ENCODE measurements around the gene GLDC.

DNA sequence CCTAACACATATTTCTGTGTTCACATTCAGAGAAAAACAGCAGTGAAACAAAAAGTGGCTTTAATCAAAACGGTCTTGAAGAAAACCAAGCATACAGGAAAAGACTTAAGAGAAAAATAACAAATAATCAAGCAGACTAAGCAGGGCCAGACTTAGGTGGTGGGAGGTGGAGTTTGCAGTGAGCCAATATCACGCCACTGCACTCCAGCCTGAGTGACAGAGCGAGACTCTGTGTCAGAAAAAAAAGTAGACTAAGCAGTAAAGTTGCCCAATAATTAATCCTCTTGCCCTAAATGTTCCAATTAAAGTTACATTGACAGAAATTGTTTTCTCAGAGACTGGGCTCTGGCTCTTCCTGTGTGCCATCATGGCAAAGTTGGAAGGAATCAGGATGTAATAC lies 26.6 kb upstream of the GLDC start:
- TF ChIP-seq, protein P1, sequence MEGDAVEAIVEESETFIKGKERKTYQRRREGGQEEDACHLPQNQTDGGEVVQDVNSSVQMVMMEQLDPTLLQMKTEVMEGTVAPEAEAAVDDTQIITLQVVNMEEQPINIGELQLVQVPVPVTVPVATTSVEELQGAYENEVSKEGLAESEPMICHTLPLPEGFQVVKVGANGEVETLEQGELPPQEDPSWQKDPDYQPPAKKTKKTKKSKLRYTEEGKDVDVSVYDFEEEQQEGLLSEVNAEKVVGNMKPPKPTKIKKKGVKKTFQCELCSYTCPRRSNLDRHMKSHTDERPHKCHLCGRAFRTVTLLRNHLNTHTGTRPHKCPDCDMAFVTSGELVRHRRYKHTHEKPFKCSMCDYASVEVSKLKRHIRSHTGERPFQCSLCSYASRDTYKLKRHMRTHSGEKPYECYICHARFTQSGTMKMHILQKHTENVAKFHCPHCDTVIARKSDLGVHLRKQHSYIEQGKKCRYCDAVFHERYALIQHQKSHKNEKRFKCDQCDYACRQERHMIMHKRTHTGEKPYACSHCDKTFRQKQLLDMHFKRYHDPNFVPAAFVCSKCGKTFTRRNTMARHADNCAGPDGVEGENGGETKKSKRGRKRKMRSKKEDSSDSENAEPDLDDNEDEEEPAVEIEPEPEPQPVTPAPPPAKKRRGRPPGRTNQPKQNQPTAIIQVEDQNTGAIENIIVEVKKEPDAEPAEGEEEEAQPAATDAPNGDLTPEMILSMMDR (IDR thresholded peaks at IDR 0.05): no peak
- TF ChIP-seq POLR2A (IDR thresholded peaks at IDR 0.05): no peak

Measured in body of pancreas (tissue), 4 donors.